RWPE1 (cell line): Measurements from ENCODE around the gene SNTG2.

ENCODE experiments used
- CTCF ChIA-PET: fragments of 350-600 bp; sonication (Branson Sonifier 250); formaldehyde crosslinking; extraction: SDS; loops from one replicate; lab custom pipeline; 2021; lab: Yijun Ruan, JAX
- POLR2A ChIA-PET: fragments of 400-600 bp; formaldehyde crosslinking; extraction: SDS; loops from one replicate; lab custom pipeline; 2020; ENCODE audit warnings: antibody characterized with exemption; ENCODE audit not compliant: low non-redundant PET; lab: Yijun Ruan, JAX
- DNase-seq: peaks from one replicate; pipeline ENCODE4 v3.0.0; 2012; ENCODE audit warnings: low spot score
- H3K27ac ChIP-seq: fragments of 450-650 bp; 2 replicates; pipeline ENCODE4 v1.5.1; 2017
- TF ChIP-seq, protein P1 (sequence below): fragments of 450-650 bp; conservative IDR thresholded peaks from 2 replicates; pipeline ENCODE4 v1.5.1; 2017; ENCODE audit warnings: low read depth, mild to moderate bottlenecking

The SNTG2 gene

DNA sequence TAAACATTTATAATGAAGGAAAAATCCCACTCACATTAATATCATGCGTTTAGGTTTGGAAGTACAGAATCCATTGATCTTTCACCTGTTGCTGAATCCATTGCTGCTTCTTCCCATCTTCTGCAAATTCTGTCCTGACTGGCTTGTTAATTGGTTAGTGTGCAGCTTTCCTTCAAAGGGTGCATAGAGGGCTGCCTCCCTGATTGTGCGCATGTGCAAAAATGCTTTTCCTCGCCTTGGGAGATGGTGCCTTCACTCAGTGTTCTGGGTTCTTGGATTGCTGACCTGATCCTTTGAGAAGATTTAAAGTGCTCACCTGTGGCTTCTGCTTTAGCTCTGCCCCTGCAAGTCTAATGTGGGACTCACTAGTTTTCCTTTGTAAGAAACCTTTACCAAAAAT, 231.2 kb downstream of the SNTG2 start:
- DNase-seq: no peak
- TF ChIP-seq, protein P1, sequence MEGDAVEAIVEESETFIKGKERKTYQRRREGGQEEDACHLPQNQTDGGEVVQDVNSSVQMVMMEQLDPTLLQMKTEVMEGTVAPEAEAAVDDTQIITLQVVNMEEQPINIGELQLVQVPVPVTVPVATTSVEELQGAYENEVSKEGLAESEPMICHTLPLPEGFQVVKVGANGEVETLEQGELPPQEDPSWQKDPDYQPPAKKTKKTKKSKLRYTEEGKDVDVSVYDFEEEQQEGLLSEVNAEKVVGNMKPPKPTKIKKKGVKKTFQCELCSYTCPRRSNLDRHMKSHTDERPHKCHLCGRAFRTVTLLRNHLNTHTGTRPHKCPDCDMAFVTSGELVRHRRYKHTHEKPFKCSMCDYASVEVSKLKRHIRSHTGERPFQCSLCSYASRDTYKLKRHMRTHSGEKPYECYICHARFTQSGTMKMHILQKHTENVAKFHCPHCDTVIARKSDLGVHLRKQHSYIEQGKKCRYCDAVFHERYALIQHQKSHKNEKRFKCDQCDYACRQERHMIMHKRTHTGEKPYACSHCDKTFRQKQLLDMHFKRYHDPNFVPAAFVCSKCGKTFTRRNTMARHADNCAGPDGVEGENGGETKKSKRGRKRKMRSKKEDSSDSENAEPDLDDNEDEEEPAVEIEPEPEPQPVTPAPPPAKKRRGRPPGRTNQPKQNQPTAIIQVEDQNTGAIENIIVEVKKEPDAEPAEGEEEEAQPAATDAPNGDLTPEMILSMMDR: no peak
- POLR2A ChIA-PET: no interaction called here
- no peak overlapping the region for H3K27ac ChIP-seq
- CTCF ChIA-PET: interaction anchor here (0.6 kb wide), 1 partner anchor 1400 kb away, joined by 5 read pairs; no protein-coding TSS in a partner anchor

DNA sequence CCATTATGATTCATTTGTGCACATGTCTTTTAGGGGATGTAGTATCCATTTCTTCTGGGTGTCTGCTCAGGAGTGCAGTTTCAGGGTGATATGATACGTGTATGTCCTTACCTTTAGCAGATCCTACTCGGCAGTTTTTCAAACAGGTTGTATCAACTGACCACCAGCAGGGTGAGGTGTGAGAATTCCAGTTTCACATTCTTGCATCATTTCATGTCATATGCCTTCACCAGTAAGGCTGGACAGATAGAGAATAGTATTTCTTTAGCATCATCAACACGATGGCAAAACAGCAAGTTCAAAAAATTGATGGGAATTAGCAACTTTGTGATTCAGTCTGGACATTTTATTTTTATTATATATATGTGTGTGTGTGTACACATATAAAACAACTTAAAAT, 232.7 kb downstream of the SNTG2 start:
- H3K27ac ChIP-seq: no peak overlapping the region
- ChIA-PET POLR2A (no interaction called here), CTCF (no interaction called here)
- DNase-seq: no peak
- TF ChIP-seq, protein P1: no peak

DNA sequence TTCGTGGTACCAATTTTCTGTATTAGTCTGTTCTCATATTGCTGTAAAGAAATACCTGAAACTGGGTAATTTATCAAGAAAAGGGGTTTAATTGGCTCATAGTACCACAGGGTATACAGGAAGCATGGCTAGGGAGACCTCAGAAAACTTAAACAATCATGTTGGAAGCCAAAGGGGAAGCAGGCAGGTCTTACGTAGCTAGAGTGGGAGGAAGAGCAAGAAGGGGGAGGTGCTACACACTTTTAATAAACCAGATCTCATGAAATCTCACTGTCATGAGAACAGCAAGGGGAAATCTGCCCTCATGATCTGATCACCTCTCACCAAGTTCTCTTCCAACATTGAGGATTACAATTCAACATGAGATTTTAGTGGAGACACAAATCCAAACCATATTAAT, 235.8 kb downstream of the SNTG2 start:
- POLR2A ChIA-PET: no interaction called here
- DNase-seq: no peak

DNA sequence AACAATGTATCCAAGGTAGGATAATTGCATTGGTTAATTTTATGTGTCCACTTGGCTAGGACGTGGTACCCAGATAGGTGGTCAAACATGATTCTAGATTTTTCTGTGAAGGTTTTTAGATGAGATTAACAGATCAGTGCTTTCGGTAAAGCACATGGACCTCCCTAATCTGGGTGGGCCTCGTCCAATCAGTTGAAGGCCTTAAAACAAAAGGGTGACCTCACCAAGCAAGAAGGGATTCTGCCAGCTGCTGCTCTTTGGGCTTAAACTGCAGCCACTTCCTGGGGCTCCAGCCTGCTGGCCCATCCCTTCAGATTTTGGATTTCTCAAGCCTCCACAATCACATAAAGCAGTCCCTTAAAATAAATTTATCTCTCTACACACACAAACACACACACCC, 236.5 kb downstream of the SNTG2 start:
- DNase-seq: no peak
- CTCF ChIA-PET: interaction anchor here (0.6 kb wide), 1 partner anchor 95 kb away, joined by 3 read pairs; no protein-coding TSS in a partner anchor
- no peak overlapping the region for H3K27ac ChIP-seq
- TF ChIP-seq, protein P1: no peak
- POLR2A ChIA-PET: no interaction called here

More for the DNA sequence above, 235.8 kb downstream of the SNTG2 start:
- CTCF ChIA-PET: no interaction called here
- H3K27ac ChIP-seq: no peak overlapping the region
- TF ChIP-seq, protein P1: no peak

DNA sequence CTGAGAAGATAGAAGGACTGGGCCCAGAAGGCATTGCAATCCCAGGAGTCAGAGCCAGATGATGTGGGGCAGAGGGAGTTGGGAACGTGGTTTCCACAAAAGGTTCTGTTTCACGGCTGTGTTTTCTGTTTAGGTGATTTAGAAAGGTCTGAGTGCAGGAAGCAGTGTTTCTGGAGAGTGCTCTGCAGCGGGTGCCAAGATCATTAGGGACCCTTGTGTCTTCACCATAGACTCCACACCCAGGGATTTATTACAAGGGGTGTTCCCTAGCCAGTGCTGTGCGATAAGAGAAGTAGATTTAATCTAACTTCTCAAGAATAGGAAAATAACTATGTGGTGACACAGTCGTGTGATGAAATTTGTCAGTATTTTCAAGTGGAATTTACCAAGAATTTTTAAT, 241.5 kb downstream of the SNTG2 start:
- POLR2A ChIA-PET: no interaction called here
- H3K27ac ChIP-seq: no peak overlapping the region
- DNase-seq: no peak

DNA sequence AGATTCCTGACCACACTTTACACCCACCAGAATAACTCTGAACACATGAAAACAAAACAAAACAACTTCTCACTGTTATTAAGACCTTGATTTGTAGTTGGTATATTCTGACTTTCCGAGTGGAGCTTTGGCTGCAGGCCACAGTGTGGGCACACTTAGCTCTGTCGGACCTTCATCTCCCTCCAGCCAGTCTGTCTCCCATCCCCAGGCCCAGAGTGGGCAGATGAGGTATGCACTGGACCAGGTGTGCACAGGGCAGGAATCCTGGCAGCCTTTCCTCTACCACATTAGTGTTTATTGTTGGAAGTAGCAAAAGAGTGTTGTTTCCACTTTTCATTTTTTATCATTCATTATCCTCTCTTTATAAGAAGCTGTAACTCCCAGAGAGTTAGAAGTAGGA, 243.2 kb downstream of the SNTG2 start:
- TF ChIP-seq, protein P1: no peak
- DNase-seq: no peak
- CTCF ChIA-PET: no interaction called here
- no peak overlapping the region for H3K27ac ChIP-seq
- POLR2A ChIA-PET: no interaction called here

More for the DNA sequence above, 241.5 kb downstream of the SNTG2 start:
- TF ChIP-seq, protein P1: no peak
- CTCF ChIA-PET: no interaction called here

DNA sequence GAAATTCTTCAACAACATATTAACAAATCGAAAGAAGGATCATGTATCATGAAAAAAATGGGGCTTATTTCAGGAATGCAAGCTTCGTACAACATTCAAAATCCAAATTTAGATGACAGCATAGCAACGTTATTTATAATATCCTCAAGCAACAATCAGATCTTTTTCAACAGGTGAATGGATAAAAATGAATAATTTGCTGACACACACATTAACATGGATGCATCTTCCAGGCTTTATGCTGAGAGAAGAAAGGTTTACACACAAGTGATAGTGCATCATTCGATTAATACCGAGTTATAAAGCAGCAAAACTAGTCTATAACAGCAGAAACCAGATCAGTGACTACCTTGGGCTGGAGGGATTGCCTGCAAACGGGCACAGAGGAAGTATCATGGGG, 253.1 kb downstream of the SNTG2 start:
- no peak for DNase-seq
- TF ChIP-seq, protein P1: no peak
- ChIA-PET CTCF (no interaction called here), POLR2A (no interaction called here)
- H3K27ac ChIP-seq: no peak overlapping the region
